Motor neuron (in vitro differentiated cells): ENCODE data around the gene SLC25A6. TPM values are rescaled to one million over a fixed set of nuclear protein-coding genes. Genes with fewer than 3 reads are reported as not detected.
A peak's percentile ranks its signal among the peaks of the same experiment; 100 is the strongest.
"Not testable (repeated sequence)": the region's sequence is repeated elsewhere in the genome, so short reads cannot be mapped to it uniquely, and the experiment has no call there.

Experiments
- ATAC-seq, 8 experiments: fragments of 200-7000 bp; cut with Tn5 transposase; replicated peaks in 6 of 8; 2 replicates each; pipeline ENCODE4 v1.8.0; 2021; ENCODE audit warnings: mild to moderate bottlenecking in 8 of 8, moderate library complexity in 8 of 8
- H3K27ac ChIP-seq, 2 donors: fragments of 250-450 bp; sonication (Bioruptor Pico); 2 replicates each; pipeline ENCODE4 v1.9.0; 2021; ENCODE audit warnings: antibody characterized with exemption in 2 of 2, mild to moderate bottlenecking in 2 of 2, moderate library complexity in 1 of 2
- H3K4me1 ChIP-seq, 2 donors: fragments of 250-450 bp; sonication (Bioruptor Pico); replicated peaks in 1 of 2; 2 replicates each; pipeline ENCODE4 v1.6.1; 2021; ENCODE audit warnings: antibody characterized with exemption in 2 of 2, mild to moderate bottlenecking in 2 of 2, moderate library complexity in 1 of 2
- H3K4me3 ChIP-seq, 5 donors: fragments of 250-450 bp; sonication (Bioruptor Pico); 2 replicates each; pipeline ENCODE4 v1.9.0; 2021; ENCODE audit warnings: antibody characterized with exemption in 5 of 5, mild to moderate bottlenecking in 5 of 5, moderate library complexity in 4 of 5
- WGBS, 10 experiments: fragments of 450-650 bp; shearing (Covaris generic); methylation state at CpG; one replicate each; pipeline ENCODE4 v1.0.0; 2022; 5-methylcytosine and 5-hydroxymethylcytosine counted together
- in situ Hi-C, 9 experiments: fragments of 400-800 bp; cut with MboI; loops; one replicate each; pipeline ENCODE4 v1.15.0; 2021; ENCODE audit warnings: low sequenced_read_pairs in 9 of 9, low pct_unique_long_range_greater_than_20kb in 2 of 9; ENCODE audit not compliant: unreplicated experiment in 9 of 9
- total RNA-seq, 8 experiments: library from RNA; unstranded; fragments of 300-600 nt; gene quantifications; 2 replicates each; pipeline versions ENCODE4 v1.2.3 to v1.2.4, GENCODE V29; 2022

The SLC25A6 gene
- total RNA-seq, 8 experiments from 2014 or later, result 145 to 398 (median 286) TPM

- 63 to 100% (median 96%) methylated on average over 2 to 3 of the region's 3 CpGs; no CpG with 5 or more reads in 1 of the 10 experiments for WGBS, 10 experiments
- H3K4me3 ChIP-seq, H3K27ac ChIP-seq, in situ Hi-C loops, ATAC-seq, H3K4me1 ChIP-seq: not testable (repeated sequence)
Measured at GRCh38 chrX:1403867-1404266, 12.0 kb upstream of the SLC25A6 start.

GRCh38 chrX:1403228-1403627, 11.3 kb upstream of the SLC25A6 start:
- Histone ChIP-seq H3K4me3 (no peak overlapping the region), H3K27ac (no peak overlapping the region), H3K4me1 (no peaks in the 10 kb centered on the region)
- in situ Hi-C loops, result no loop called here
- WGBS, 10 experiments, result 89 to 100% methylated on average over 2 to 3 of the region's 10 CpGs; no CpG with 5 or more reads in 8 of the 10 experiments
- no peak for ATAC-seq

GRCh38 chrX:1401611-1402430, 9.9 kb upstream of the SLC25A6 start:
- Histone ChIP-seq H3K4me3 (no peak overlapping the region), H3K27ac (no peak overlapping the region), H3K4me1 (no peaks in the 10 kb centered on the region)
- peak in 2 of 8 experiments; percentile 21 to 30 for ATAC-seq
- 20 to 96% methylated on average over 1 to 4 of the region's 30 CpGs; no CpG with 5 or more reads in 8 of the 10 experiments for WGBS, 10 experiments
- in situ Hi-C loops, result no loop called here

- 50 to 100% (median 100%) methylated on average over 1 to 8 of the region's 27 CpGs; no CpG with 5 or more reads in 3 of the 10 experiments for WGBS, 10 experiments
- no peak overlapping the region for H3K4me3 ChIP-seq
- H3K27ac ChIP-seq, result no peak overlapping the region
- ATAC-seq, result peak in 3 of 8 experiments; percentile 10 to 35 (median 24)
- in situ Hi-C loops, result no loop called here
- H3K4me1 ChIP-seq, result no peaks in the 10 kb centered on the region
Measured at GRCh38 chrX:1400742-1401471, 9.0 kb upstream of the SLC25A6 start.

GRCh38 chrX:1400049-1400448, 8.1 kb upstream of the SLC25A6 start:
- Histone ChIP-seq H3K4me1 (no peaks in the 10 kb centered on the region), H3K27ac (no peak overlapping the region), H3K4me3 (no peak overlapping the region)
- 67 to 100% (median 92%) methylated on average over 2 to 12 of the region's 12 CpGs; no CpG with 5 or more reads in 5 of the 10 experiments for WGBS, 10 experiments
- in situ Hi-C loops, result no loop called here
- ATAC-seq, result no peak

- WGBS, 10 experiments, result 0 to 100% (median 72%) methylated on average over 1 to 16 of the region's 29 CpGs; no CpG with 5 or more reads in 4 of the 10 experiments
- in situ Hi-C loops, result no loop called here
- Histone ChIP-seq H3K27ac (no peak overlapping the region), H3K4me3 (no peak overlapping the region), H3K4me1 (peaks cover 8 to 9% of the 10 kb centered on the region in 2 donors)
- peak in 2 of 8 experiments; percentile 35 to 42 for ATAC-seq
Measured at GRCh38 chrX:1398431-1399340, 6.8 kb upstream of the SLC25A6 start.

GRCh38 chrX:1397441-1398270, 5.7 kb upstream of the SLC25A6 start:
- no peak overlapping the region for H3K4me3 ChIP-seq
- ATAC-seq, result no peak
- no peak overlapping the region for H3K27ac ChIP-seq
- H3K4me1 ChIP-seq, result peaks cover 13 to 16% of the 10 kb centered on the region in 2 donors
- WGBS, 10 experiments, result 55 to 100% (median 82%) methylated on average over 1 to 11 of the region's 29 CpGs; no CpG with 5 or more reads in 3 of the 10 experiments
- in situ Hi-C loops, result no loop called here

GRCh38 chrX:1397001-1397400, 5.1 kb upstream of the SLC25A6 start:
- in situ Hi-C loops, result no loop called here
- WGBS, 10 experiments, result 0 to 100% (median 77%) methylated on average over 1 to 8 of the region's 15 CpGs; no CpG with 5 or more reads in 7 of the 10 experiments
- H3K4me3 ChIP-seq, result no peak overlapping the region
- no peak overlapping the region for H3K27ac ChIP-seq
- no peak for ATAC-seq
- H3K4me1 ChIP-seq, result peaks cover 13 to 16% of the 10 kb centered on the region in 2 donors

GRCh38 chrX:1395646-1396216, 3.8 kb upstream of the SLC25A6 start:
- Histone ChIP-seq H3K4me1 (peaks cover 15 to 18% of the 10 kb centered on the region in 2 donors), H3K27ac (no peak overlapping the region), H3K4me3 (no peak overlapping the region)
- in situ Hi-C loops, result no loop called here
- WGBS, 10 experiments, result 79 to 100% (median 88%) methylated on average over 2 to 5 of the region's 5 CpGs; no CpG with 5 or more reads in 1 of the 10 experiments
- ATAC-seq, result no peak

GRCh38 chrX:1394731-1395501, 3.0 kb upstream of the SLC25A6 start:
- in situ Hi-C loops, result no loop called here
- Histone ChIP-seq H3K27ac (no peak overlapping the region), H3K4me1 (peaks cover 15 to 18% of the 10 kb centered on the region in 2 donors), H3K4me3 (no peak overlapping the region)
- ATAC-seq, result peak in 2 of 8 experiments; percentile 0 to 8
- WGBS, 10 experiments, result 0 to 100% (median 40%) methylated on average over 1 to 4 of the region's 22 CpGs; no CpG with 5 or more reads in 5 of the 10 experiments
